Measurements from ENCODE around the gene PTEN.

The PTEN gene

GRCh38 chr10:87991946-87992345 lies 128.5 kb downstream of the PTEN start:
- no peak for ATAC-seq
- Mint-ChIP-seq H3K4me3 (no peak overlapping the region), H3K27ac (no peak overlapping the region), H3K36me3 (no peaks in the 10 kb centered on the region), H3K27me3 (no peaks in the 10 kb centered on the region), H3K4me1 (peaks cover 14% of the 10 kb centered on the region), H3K9me3 (no peaks in the 10 kb centered on the region)

- Mint-ChIP-seq H3K4me1 (no peaks in the 10 kb centered on the region), H3K4me3 (no peak overlapping the region), H3K27ac (no peak overlapping the region), H3K27me3 (no peaks in the 10 kb centered on the region), H3K36me3 (no peaks in the 10 kb centered on the region), H3K9me3 (peaks cover 2% of the 10 kb centered on the region)
- ATAC-seq: no peak
Measured at GRCh38 chr10:88004451-88004850, 141.0 kb downstream of the PTEN start.

GRCh38 chr10:88006261-88006660 lies 142.8 kb downstream of the PTEN start:
- ATAC-seq: no peak
- no peaks in the 10 kb centered on the region for H3K4me1 Mint-ChIP-seq
- H3K27ac Mint-ChIP-seq: no peak overlapping the region
- peaks cover 4% of the 10 kb centered on the region for H3K9me3 Mint-ChIP-seq
- H3K36me3 Mint-ChIP-seq: no peaks in the 10 kb centered on the region
- no peaks in the 10 kb centered on the region for H3K27me3 Mint-ChIP-seq
- H3K4me3 Mint-ChIP-seq: no peak overlapping the region

GRCh38 chr10:88008866-88009470 lies 145.5 kb downstream of the PTEN start:
- no peaks in the 10 kb centered on the region for H3K36me3 Mint-ChIP-seq
- H3K27me3 Mint-ChIP-seq: no peaks in the 10 kb centered on the region
- no peak for ATAC-seq
- H3K4me3 Mint-ChIP-seq: no peak overlapping the region
- H3K4me1 Mint-ChIP-seq: no peaks in the 10 kb centered on the region
- peaks cover 11% of the 10 kb centered on the region for H3K9me3 Mint-ChIP-seq
- no peak overlapping the region for H3K27ac Mint-ChIP-seq

- peaks cover 11% of the 10 kb centered on the region for H3K9me3 Mint-ChIP-seq
- no peaks in the 10 kb centered on the region for H3K27me3 Mint-ChIP-seq
- H3K4me3 Mint-ChIP-seq: no peak overlapping the region
- H3K4me1 Mint-ChIP-seq: no peaks in the 10 kb centered on the region
- ATAC-seq: no peak
- H3K27ac Mint-ChIP-seq: no peak overlapping the region
- H3K36me3 Mint-ChIP-seq: no peaks in the 10 kb centered on the region
Measured at GRCh38 chr10:88012641-88013040, 149.2 kb downstream of the PTEN start.

- Mint-ChIP-seq H3K27me3 (no peaks in the 10 kb centered on the region), H3K4me1 (no peaks in the 10 kb centered on the region), H3K36me3 (no peaks in the 10 kb centered on the region), H3K9me3 (no peaks in the 10 kb centered on the region), H3K27ac (no peak overlapping the region), H3K4me3 (no peak overlapping the region)
- ATAC-seq: no peak
Measured at GRCh38 chr10:88017781-88018180, 154.4 kb downstream of the PTEN start.

- H3K4me3 Mint-ChIP-seq: no peak overlapping the region
- no peak overlapping the region for H3K27ac Mint-ChIP-seq
- no peak for ATAC-seq
Measured at GRCh38 chr10:88019753-88020152, 156.3 kb downstream of the PTEN start.

More at GRCh38 chr10:88019753-88020152, 156.3 kb downstream of the PTEN start:
- Mint-ChIP-seq H3K9me3 (no peaks in the 10 kb centered on the region), H3K4me1 (no peaks in the 10 kb centered on the region), H3K27me3 (no peaks in the 10 kb centered on the region), H3K36me3 (no peaks in the 10 kb centered on the region)
